ENCODE results near the gene SMIM21.

The SMIM21 gene

GRCh38 chr18:75427603-75428002 lies at the start of gene SMIM21:
SMIM21 (minus strand) TSS chr18:75427703; CDS start chr18:75427563, 140 bp downstream.
- no peak within 1 kb of the TSS for H3K27ac ChIP-seq (ENCODE audit: low read depth, low read length)
- no peaks in the 10 kb centered on the region for H3K36me3 ChIP-seq (ENCODE audit: control insufficient read depth, insufficient read depth, low read length)
- no peak within 1 kb of the TSS for H3K9ac ChIP-seq (ENCODE audit: low read length)
- H3K27me3 ChIP-seq (ENCODE audit: control insufficient read depth, insufficient read depth, low read length): no peaks in the 10 kb centered on the region
- no peak within 1 kb of the TSS for H3K4me3 ChIP-seq (ENCODE audit: low read depth, low read length)
- no peaks in the 10 kb centered on the region for H3K4me1 ChIP-seq (ENCODE audit: control insufficient read depth, insufficient read depth, low read length)
- no peaks in the 10 kb centered on the region for H3K9me3 ChIP-seq (ENCODE audit: control insufficient read depth, insufficient read depth, low read depth, low read length)

DNA sequence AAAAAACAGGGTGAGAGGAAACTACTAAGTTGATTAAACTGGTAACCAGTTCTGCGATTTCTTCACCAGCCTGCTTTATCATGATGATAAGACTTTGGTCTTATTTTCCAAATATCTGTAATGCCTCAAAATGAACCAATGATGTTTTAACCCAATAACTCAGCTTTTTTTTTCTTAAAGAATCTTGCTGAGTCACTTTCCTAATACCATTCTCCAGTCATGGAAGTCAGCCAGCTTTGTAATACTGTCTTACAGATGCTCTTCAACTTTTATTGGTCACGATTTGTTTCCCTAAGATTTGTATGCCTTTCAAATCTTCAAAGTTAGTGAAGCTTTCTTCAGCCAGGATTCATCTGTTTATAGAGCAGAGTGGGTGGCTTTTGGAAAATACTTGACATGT lies 47.7 kb upstream of the SMIM21 start:
- no peak overlapping the region for H3K4me3 ChIP-seq (ENCODE audit: low read depth, low read length)
- H3K9ac ChIP-seq (ENCODE audit: low read length): no peak overlapping the region
- H3K36me3 ChIP-seq (ENCODE audit: control insufficient read depth, insufficient read depth, low read length): no peaks in the 10 kb centered on the region
- peaks cover 3% of the 10 kb centered on the region; the same call in 1 of the 2 replicates for H3K4me1 ChIP-seq (ENCODE audit: control insufficient read depth, insufficient read depth, low read length)
- no peaks in the 10 kb centered on the region for H3K27me3 ChIP-seq (ENCODE audit: control insufficient read depth, insufficient read depth, low read length)
- H3K27ac ChIP-seq (ENCODE audit: low read depth, low read length): no peak overlapping the region
- no peaks in the 10 kb centered on the region for H3K9me3 ChIP-seq (ENCODE audit: control insufficient read depth, insufficient read depth, low read depth, low read length)

DNA sequence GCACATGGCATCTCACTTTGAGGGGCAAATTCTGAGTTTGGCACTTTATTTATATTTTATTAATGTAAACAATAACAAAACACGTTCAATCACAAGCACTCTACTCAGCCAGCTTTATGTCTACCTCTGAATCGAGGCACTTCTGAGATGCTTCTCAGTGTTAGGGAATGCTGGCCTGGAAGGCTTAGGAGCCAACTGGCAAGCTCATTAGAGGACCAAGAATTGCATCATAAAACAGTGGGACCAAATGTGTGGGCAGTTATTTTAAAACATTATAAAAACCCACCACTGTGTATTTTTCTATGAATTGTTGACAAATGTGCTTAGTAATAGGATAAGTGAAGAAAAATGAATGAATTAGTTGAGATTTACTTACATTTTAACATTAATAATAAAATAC lies 46.8 kb upstream of the SMIM21 start:
- Histone ChIP-seq H3K4me1 (ENCODE audit: control insufficient read depth, insufficient read depth, low read length) (peaks cover 3% of the 10 kb centered on the region; the same call in 1 of the 2 replicates), H3K4me3 (ENCODE audit: low read depth, low read length) (no peak overlapping the region), H3K27me3 (ENCODE audit: control insufficient read depth, insufficient read depth, low read length) (no peaks in the 10 kb centered on the region), H3K9me3 (ENCODE audit: control insufficient read depth, insufficient read depth, low read depth, low read length) (no peaks in the 10 kb centered on the region), H3K9ac (ENCODE audit: low read length) (no peak overlapping the region), H3K27ac (ENCODE audit: low read depth, low read length) (no peak overlapping the region), H3K36me3 (ENCODE audit: control insufficient read depth, insufficient read depth, low read length) (no peaks in the 10 kb centered on the region)

GRCh38 chr18:75473316-75473715 lies 45.8 kb upstream of the SMIM21 start:
- Histone ChIP-seq H3K9ac (ENCODE audit: low read length) (no peak overlapping the region), H3K4me3 (ENCODE audit: low read depth, low read length) (no peak overlapping the region), H3K36me3 (ENCODE audit: control insufficient read depth, insufficient read depth, low read length) (no peaks in the 10 kb centered on the region), H3K4me1 (ENCODE audit: control insufficient read depth, insufficient read depth, low read length) (peaks cover 3% of the 10 kb centered on the region; the same call in 1 of the 2 replicates), H3K9me3 (ENCODE audit: control insufficient read depth, insufficient read depth, low read depth, low read length) (no peaks in the 10 kb centered on the region), H3K27me3 (ENCODE audit: control insufficient read depth, insufficient read depth, low read length) (no peaks in the 10 kb centered on the region), H3K27ac (ENCODE audit: low read depth, low read length) (no peak overlapping the region)

DNA sequence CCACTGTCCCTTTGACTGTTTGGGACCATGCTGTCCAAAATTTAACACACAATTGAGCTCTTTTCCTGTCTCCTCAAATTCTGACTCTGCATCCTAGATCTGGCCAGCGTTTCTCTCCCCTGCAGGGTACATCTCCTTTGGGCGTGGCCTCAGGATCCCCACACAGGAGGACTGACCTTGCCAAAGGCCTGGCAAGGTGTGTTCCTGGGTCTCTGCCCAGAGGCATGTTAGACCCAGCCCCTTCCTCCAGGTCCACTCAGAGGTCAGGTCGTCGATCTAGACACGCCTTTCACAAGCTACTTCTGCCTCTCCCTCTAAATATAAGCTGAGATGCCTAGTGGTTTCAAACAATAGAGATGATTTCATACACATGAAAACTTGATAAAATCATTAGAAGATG lies 45.4 kb upstream of the SMIM21 start:
- Histone ChIP-seq H3K9ac (ENCODE audit: low read length) (no peak overlapping the region), H3K4me3 (ENCODE audit: low read depth, low read length) (no peak overlapping the region), H3K9me3 (ENCODE audit: control insufficient read depth, insufficient read depth, low read depth, low read length) (no peaks in the 10 kb centered on the region), H3K27ac (ENCODE audit: low read depth, low read length) (no peak overlapping the region), H3K27me3 (ENCODE audit: control insufficient read depth, insufficient read depth, low read length) (no peaks in the 10 kb centered on the region), H3K36me3 (ENCODE audit: control insufficient read depth, insufficient read depth, low read length) (no peaks in the 10 kb centered on the region), H3K4me1 (ENCODE audit: control insufficient read depth, insufficient read depth, low read length) (peaks cover 3% of the 10 kb centered on the region; the same call in 1 of the 2 replicates)

DNA sequence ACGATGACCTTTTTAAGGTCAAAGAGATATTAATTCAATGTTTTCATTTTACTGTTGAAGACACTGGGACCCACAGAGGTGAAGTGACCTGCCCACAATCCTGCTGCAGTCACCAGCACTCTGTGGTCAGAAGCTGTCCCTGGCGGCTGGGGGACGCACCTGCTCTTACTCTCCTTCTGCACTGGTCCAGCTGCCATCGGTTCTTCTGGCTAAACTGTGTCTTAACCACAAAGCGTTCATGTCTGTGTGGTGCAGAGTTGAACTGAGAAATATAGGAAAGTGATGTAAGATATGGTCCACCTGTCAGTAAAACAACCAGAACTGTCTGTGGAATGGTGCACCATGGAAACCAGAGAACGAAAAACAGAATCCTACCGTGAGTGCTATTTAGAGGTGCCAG lies 44.9 kb upstream of the SMIM21 start:
- Histone ChIP-seq H3K27ac (ENCODE audit: low read depth, low read length) (no peak overlapping the region), H3K4me3 (ENCODE audit: low read depth, low read length) (no peak overlapping the region), H3K36me3 (ENCODE audit: control insufficient read depth, insufficient read depth, low read length) (no peaks in the 10 kb centered on the region), H3K9me3 (ENCODE audit: control insufficient read depth, insufficient read depth, low read depth, low read length) (no peaks in the 10 kb centered on the region), H3K27me3 (ENCODE audit: control insufficient read depth, insufficient read depth, low read length) (no peaks in the 10 kb centered on the region), H3K4me1 (ENCODE audit: control insufficient read depth, insufficient read depth, low read length) (peaks cover 3% of the 10 kb centered on the region; the same call in 1 of the 2 replicates), H3K9ac (ENCODE audit: low read length) (no peak overlapping the region)

DNA sequence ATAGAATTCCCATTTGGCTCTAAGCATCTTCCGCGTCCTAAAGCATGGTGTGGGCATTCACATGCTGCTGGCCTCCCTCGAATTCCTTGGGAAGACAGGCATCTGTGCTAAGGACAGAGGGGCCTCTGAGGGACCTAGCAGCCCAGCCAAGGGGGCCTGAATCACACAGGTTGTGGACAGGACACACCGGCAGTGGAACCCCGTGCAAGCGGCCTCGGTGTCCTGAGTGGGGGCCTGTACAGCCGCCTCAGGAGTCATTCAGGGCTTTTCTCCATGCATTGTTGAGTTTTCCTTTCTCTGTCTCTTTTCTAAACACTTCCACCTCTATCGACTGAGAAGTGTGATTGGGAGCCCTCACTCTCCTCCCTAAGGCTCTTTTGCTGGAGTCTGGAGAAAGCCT lies 44.3 kb upstream of the SMIM21 start:
- Histone ChIP-seq H3K4me1 (ENCODE audit: control insufficient read depth, insufficient read depth, low read length) (peaks cover 3% of the 10 kb centered on the region; the same call in 1 of the 2 replicates), H3K27me3 (ENCODE audit: control insufficient read depth, insufficient read depth, low read length) (no peaks in the 10 kb centered on the region), H3K9me3 (ENCODE audit: control insufficient read depth, insufficient read depth, low read depth, low read length) (no peaks in the 10 kb centered on the region), H3K27ac (ENCODE audit: low read depth, low read length) (no peak overlapping the region), H3K4me3 (ENCODE audit: low read depth, low read length) (no peak overlapping the region), H3K36me3 (ENCODE audit: control insufficient read depth, insufficient read depth, low read length) (no peaks in the 10 kb centered on the region), H3K9ac (ENCODE audit: low read length) (no peak overlapping the region)

GRCh38 chr18:75467851-75468250 lies 40.3 kb upstream of the SMIM21 start:
- no peaks in the 10 kb centered on the region for H3K9me3 ChIP-seq (ENCODE audit: control insufficient read depth, insufficient read depth, low read depth, low read length)
- no peaks in the 10 kb centered on the region for H3K36me3 ChIP-seq (ENCODE audit: control insufficient read depth, insufficient read depth, low read length)
- H3K9ac ChIP-seq (ENCODE audit: low read length): no peak overlapping the region
- H3K4me1 ChIP-seq (ENCODE audit: control insufficient read depth, insufficient read depth, low read length): no peaks in the 10 kb centered on the region
- H3K27ac ChIP-seq (ENCODE audit: low read depth, low read length): no peak overlapping the region
- no peaks in the 10 kb centered on the region for H3K27me3 ChIP-seq (ENCODE audit: control insufficient read depth, insufficient read depth, low read length)
- H3K4me3 ChIP-seq (ENCODE audit: low read depth, low read length): no peak overlapping the region

- H3K27me3 ChIP-seq (ENCODE audit: control insufficient read depth, insufficient read depth, low read length): no peaks in the 10 kb centered on the region
- no peaks in the 10 kb centered on the region for H3K4me1 ChIP-seq (ENCODE audit: control insufficient read depth, insufficient read depth, low read length)
- no peak overlapping the region for H3K9ac ChIP-seq (ENCODE audit: low read length)
- no peaks in the 10 kb centered on the region for H3K36me3 ChIP-seq (ENCODE audit: control insufficient read depth, insufficient read depth, low read length)
- no peaks in the 10 kb centered on the region for H3K9me3 ChIP-seq (ENCODE audit: control insufficient read depth, insufficient read depth, low read depth, low read length)
- H3K27ac ChIP-seq (ENCODE audit: low read depth, low read length): no peak overlapping the region
- no peak overlapping the region for H3K4me3 ChIP-seq (ENCODE audit: low read depth, low read length)
Observed at GRCh38 chr18:75467281-75467795, 39.8 kb upstream of the SMIM21 start.

DNA sequence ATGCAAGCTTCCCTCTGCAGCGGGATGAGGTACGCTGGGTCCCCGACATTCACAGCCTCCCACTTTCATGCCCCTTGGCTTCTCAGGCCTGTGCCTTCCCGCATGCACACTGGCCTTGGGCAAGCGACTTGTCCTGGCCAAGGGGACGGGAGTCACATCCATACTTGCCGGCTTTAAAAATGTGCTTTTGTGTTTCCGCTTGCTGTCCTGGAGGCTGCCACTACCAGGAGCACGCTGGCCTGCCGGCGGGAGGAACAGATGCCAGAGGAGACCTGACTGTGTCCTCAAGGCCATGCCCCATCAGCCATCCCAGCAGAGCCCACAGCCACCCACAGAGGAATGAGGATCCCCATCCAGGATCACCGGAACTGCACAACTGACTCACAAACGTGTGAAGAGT lies 36.9 kb upstream of the SMIM21 start:
- Histone ChIP-seq H3K27me3 (ENCODE audit: control insufficient read depth, insufficient read depth, low read length) (no peaks in the 10 kb centered on the region), H3K27ac (ENCODE audit: low read depth, low read length) (no peak overlapping the region), H3K9me3 (ENCODE audit: control insufficient read depth, insufficient read depth, low read depth, low read length) (no peaks in the 10 kb centered on the region), H3K9ac (ENCODE audit: low read length) (no peak overlapping the region), H3K36me3 (ENCODE audit: control insufficient read depth, insufficient read depth, low read length) (no peaks in the 10 kb centered on the region), H3K4me3 (ENCODE audit: low read depth, low read length) (no peak overlapping the region), H3K4me1 (ENCODE audit: control insufficient read depth, insufficient read depth, low read length) (no peaks in the 10 kb centered on the region)

GRCh38 chr18:75462178-75462832 lies 34.8 kb upstream of the SMIM21 start:
- H3K9ac ChIP-seq (ENCODE audit: low read length): no peak overlapping the region
- no peaks in the 10 kb centered on the region for H3K36me3 ChIP-seq (ENCODE audit: control insufficient read depth, insufficient read depth, low read length)
- no peak overlapping the region for H3K27ac ChIP-seq (ENCODE audit: low read depth, low read length)
- no peak overlapping the region for H3K4me3 ChIP-seq (ENCODE audit: low read depth, low read length)
- no peaks in the 10 kb centered on the region for H3K4me1 ChIP-seq (ENCODE audit: control insufficient read depth, insufficient read depth, low read length)
- no peaks in the 10 kb centered on the region for H3K27me3 ChIP-seq (ENCODE audit: control insufficient read depth, insufficient read depth, low read length)
- H3K9me3 ChIP-seq (ENCODE audit: control insufficient read depth, insufficient read depth, low read depth, low read length): peaks cover 13% of the 10 kb centered on the region; the same call in 1 of the 2 replicates
